Testis (tissue), 3 donors: ENCODE results near the gene MARCHF2. TPM values are rescaled to one million over a fixed set of nuclear protein-coding genes. Genes with fewer than 3 reads are reported as not detected.

Experiments
- DNase-seq: peaks from one replicate; pipeline ENCODE4 v3.0.0-alpha.2; 2019
- H3K27ac ChIP-seq, 2 donors: fragments of 200-600 bp; sonication (generic); one replicate each; pipeline ENCODE4 v1.5.1; 2019
- H3K27me3 ChIP-seq: fragments of 200-600 bp; sonication (generic); one replicate; pipeline ENCODE4 v1.5.1; 2019
- H3K36me3 ChIP-seq: fragments of 200-600 bp; sonication (generic); one replicate; pipeline ENCODE4 v1.5.1; 2017; ENCODE audit warnings: low read depth; ENCODE audit errors: missing control alignments
- H3K4me1 ChIP-seq: fragments of 200-600 bp; sonication (generic); one replicate; pipeline ENCODE4 v1.5.1; 2019
- H3K4me3 ChIP-seq, 2 donors: fragments of 200-600 bp; sonication (generic); one replicate each; pipeline ENCODE4 v1.5.1; 2017 to 2019
- H3K9me3 ChIP-seq: fragments of 200-600 bp; sonication (generic); one replicate; pipeline ENCODE4 v1.5.1; 2017
- CTCF ChIP-seq, 3 experiments: fragments of 450-650 bp in 2 of 3; fragments of 200-600 bp in 1 of 3; sonication (generic) in 1 of 3; IDR thresholded peaks; one replicate each; pipeline ENCODE4 v1.5.1; 2016 to 2019; ENCODE audit warnings: antibody characterized with exemption in 3 of 3, mild to moderate bottlenecking in 2 of 3, moderate library complexity in 1 of 3
- POLR2A ChIP-seq: fragments of 450-650 bp; IDR thresholded peaks from one replicate; pipeline ENCODE4 v1.6.1; 2017; ENCODE audit warnings: antibody characterized with exemption, mild to moderate bottlenecking, moderate library complexity
- WGBS, 2 donors: methylation state at CpG; one replicate each; pipeline ENCODE4 v1.1.5; 2018; 5-methylcytosine and 5-hydroxymethylcytosine counted together
- intact Hi-C: fragments of 100-400 bp; cut with DNase I; formaldehyde crosslinking; loops from one replicate; pipeline ENCODE4 v1.15.1; 2023; ENCODE audit warnings: low total_unique reads
- polyA plus RNA-seq: library from polyadenylated mRNA; stranded (reverse); fragments of 350-450 nt; fragmentation: Illumina TruSeq; extraction: RNeasy Lipid Tissue Mini Kit (QIAGEN cat#74804); gene quantifications from one replicate; pipeline ENCODE4 v1.2.3, GENCODE V29; 2014; ENCODE audit warnings: low read depth, low replicate concordance; ENCODE audit not compliant: insufficient read depth
- total RNA-seq, 2 donors: library from RNA; depleted of rRNA; stranded (reverse); fragments of >200 nt; gene quantifications; one replicate each; pipeline ENCODE4 v1.2.3, GENCODE V29; 2016

MARCHF2 gene
- total and polyA plus RNA-seq, 3 donors from 2014 or later: 35.3 to 84.5 (median 62.6) TPM

- Histone ChIP-seq H3K27me3 (no peaks in the 10 kb centered on the region), H3K36me3 (no peaks in the 10 kb centered on the region), H3K27ac (peak overlapping the region in 1 of 2 donors; percentile 31), H3K9me3 (no peaks in the 10 kb centered on the region), H3K4me3 (no peak overlapping the region), H3K4me1 (peaks cover 36% of the 10 kb centered on the region)
- WGBS, 2 donors: 52 to 57% methylated on average over 7 of the region's 7 CpGs
- intact Hi-C loops: no loop called here
- no peak for TF ChIP-seq POLR2A
- TF ChIP-seq CTCF (IDR thresholded peaks at IDR 0.05): no peak
- no peak for DNase-seq
Measured at GRCh38 chr19:8460516-8461298, 47.6 kb downstream of the MARCHF2 start.

- intact Hi-C loops: no loop called here
- no peak for DNase-seq
- TF ChIP-seq CTCF (IDR thresholded peaks at IDR 0.05): no peak
- TF ChIP-seq POLR2A: no peak
- Histone ChIP-seq H3K4me3 (no peak overlapping the region), H3K9me3 (no peaks in the 10 kb centered on the region), H3K27me3 (no peaks in the 10 kb centered on the region), H3K36me3 (no peaks in the 10 kb centered on the region), H3K27ac (no peak overlapping the region), H3K4me1 (peaks cover 34% of the 10 kb centered on the region)
- 83 to 92% methylated on average over 4 of the region's 4 CpGs for WGBS, 2 donors
Measured at GRCh38 chr19:8461376-8461775, 48.3 kb downstream of the MARCHF2 start.

- no peak overlapping the region for H3K4me3 ChIP-seq
- intact Hi-C loops: no loop called here
- H3K36me3 ChIP-seq: no peaks in the 10 kb centered on the region
- no peak for TF ChIP-seq CTCF (IDR thresholded peaks at IDR 0.05)
- TF ChIP-seq POLR2A: no peak
- H3K27me3 ChIP-seq: no peaks in the 10 kb centered on the region
- no peaks in the 10 kb centered on the region for H3K9me3 ChIP-seq
- peaks cover 29% of the 10 kb centered on the region for H3K4me1 ChIP-seq
- H3K27ac ChIP-seq: no peak overlapping the region
- no peak for DNase-seq
- whole genome bisulfite sequencing, 2 donors: 82 to 86% methylated on average over 14 of the region's 14 CpGs
Measured at GRCh38 chr19:8461891-8462290, 48.8 kb downstream of the MARCHF2 start.

GRCh38 chr19:8462571-8462970, 49.5 kb downstream of the MARCHF2 start:
- H3K9me3 ChIP-seq: no peaks in the 10 kb centered on the region
- intact Hi-C loops: no loop called here
- H3K36me3 ChIP-seq: no peaks in the 10 kb centered on the region
- no peak for TF ChIP-seq CTCF (IDR thresholded peaks at IDR 0.05)
- no peak for TF ChIP-seq POLR2A
- no peak for DNase-seq
- no peak overlapping the region for H3K4me3 ChIP-seq
- H3K27me3 ChIP-seq: no peaks in the 10 kb centered on the region
- H3K4me1 ChIP-seq: peaks cover 29% of the 10 kb centered on the region
- WGBS, 2 donors: 79 to 80% methylated on average over 5 of the region's 5 CpGs
- H3K27ac ChIP-seq: no peak overlapping the region

DNA sequence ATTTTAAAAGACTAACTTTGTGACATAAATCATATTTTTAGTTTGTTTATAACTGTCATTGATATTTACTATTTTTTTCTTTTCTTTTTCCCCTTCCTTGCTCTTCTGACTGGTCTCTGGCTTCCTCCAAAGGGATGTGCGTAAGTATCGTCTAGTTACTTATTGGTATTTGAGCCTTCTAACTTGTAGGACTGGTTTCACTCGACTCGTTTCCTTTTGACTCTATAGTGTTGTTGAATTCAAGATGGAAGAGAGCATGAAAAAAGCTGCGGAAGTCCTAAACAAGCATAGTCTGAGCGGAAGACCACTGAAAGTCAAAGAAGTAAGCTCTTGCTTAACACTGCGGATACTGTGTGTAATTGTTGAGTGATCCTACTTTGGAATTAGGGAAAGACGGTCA, 50.3 kb downstream of the MARCHF2 start:
- Histone ChIP-seq H3K4me3 (no peak overlapping the region), H3K9me3 (no peaks in the 10 kb centered on the region), H3K27ac (no peak overlapping the region), H3K4me1 (peaks cover 28% of the 10 kb centered on the region), H3K36me3 (no peaks in the 10 kb centered on the region), H3K27me3 (no peaks in the 10 kb centered on the region)
- 89 to 93% methylated on average over 8 of the region's 8 CpGs for WGBS, 2 donors
- no peak for TF ChIP-seq CTCF (IDR thresholded peaks at IDR 0.05)
- TF ChIP-seq POLR2A: no peak
- no peak for DNase-seq
- intact Hi-C loops: no loop called here
